ENCODE data around the gene URGCP. TPM values are rescaled to one million over a fixed set of nuclear protein-coding genes. Genes with fewer than 3 reads are reported as not detected.

URGCP gene
- total and polyA plus RNA-seq, 10 of the 15 experiments (the other 5 are each of a cell fraction or from before 2014, with no cell fraction given), result 2.0 to 29.7 (median 17.5) TPM

DNA sequence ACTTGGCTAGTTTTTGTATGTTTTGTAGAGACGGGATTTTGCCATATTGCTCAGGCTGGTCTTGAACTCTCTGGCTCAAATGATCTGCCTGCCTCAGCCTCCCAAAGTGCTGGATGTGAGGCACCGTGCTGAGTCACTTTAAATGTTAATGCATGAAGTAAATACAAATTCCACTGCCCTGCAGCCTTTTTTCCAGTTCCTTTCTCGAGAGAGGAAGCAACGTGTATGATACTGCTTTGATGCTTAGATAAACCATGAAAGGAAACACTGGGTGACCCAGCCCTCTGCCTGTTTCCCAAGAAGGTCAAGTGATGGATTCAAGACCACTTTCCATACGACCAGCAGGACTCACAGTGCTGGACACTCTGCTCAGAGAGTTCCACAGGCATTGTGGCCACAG lies 25.8 kb downstream of the URGCP start:
- H3K36me3 ChIP-seq (ENCODE audit: control insufficient read depth in 2 of 2, insufficient read depth in 2 of 2, low read length in 1 of 2), result peaks cover 29 to 33% of the 10 kb centered on the region in 2 experiments
- ATAC-seq, result no peak
- DNase-seq (ENCODE audit: low read depth, low spot score), result no peak
- H3K4me3 ChIP-seq, result no peak overlapping the region
- H3K9ac ChIP-seq (ENCODE audit: control insufficient read depth, insufficient read depth, low read length), result no peak overlapping the region
- BruUV-seq (replicated peaks), result no TSS peak
- H3K27me3 ChIP-seq (replicated peaks in 1 of 2; ENCODE audit: control insufficient read depth in 2 of 2, insufficient read depth in 2 of 2, low read length in 1 of 2), result no peaks in the 10 kb centered on the region
- no peak overlapping the region for H2AFZ ChIP-seq (ENCODE audit: control insufficient read depth, low read depth, low read length)
- FAIRE-seq, result no peak
- intact Hi-C loops (cut with micrococcal nuclease; ENCODE audit: unreplicated experiment), result loop anchor here (2.0 kb wide), 1 partner anchor 16 kb away; no protein-coding TSS in a partner anchor
- RAD21 ChIA-PET (ENCODE audit: unreplicated experiment), result no interaction called here
- in situ Hi-C loops (cut with MboI), result no loop called here
- H3K27ac ChIP-seq (ENCODE audit: control insufficient read depth, insufficient read depth), result no peak overlapping the region
- CTCF ChIA-PET, result interaction anchor here (0.8 kb wide), 1 partner anchor 14 kb away, joined by 3 read pairs; no protein-coding TSS in a partner anchor
- SMC1A ChIA-PET (ENCODE audit: uncharacterized antibody, unreplicated experiment), result no interaction called here
- H3K4me2 ChIP-seq (ENCODE audit: control insufficient read depth, insufficient read depth), result no peak overlapping the region
- H4K20me1 ChIP-seq (ENCODE audit: control insufficient read depth, insufficient read depth), result no peaks in the 10 kb centered on the region
- POLR2A ChIA-PET, result no interaction called here
- H3K9me3 ChIP-seq (replicated peaks; ENCODE audit: control insufficient read depth, insufficient read depth, low read length), result no peaks in the 10 kb centered on the region
- WGBS (ENCODE audit: insufficient coverage, insufficient replicate concordance, low lambda C conversion rate, missing lambda C conversion rate), result 93% methylated on average over 5 of the region's 5 CpGs
- no peaks in the 10 kb centered on the region for H3K79me2 ChIP-seq (ENCODE audit: control insufficient read depth, insufficient read depth, low read length)
- H3K4me1 ChIP-seq (ENCODE audit: control insufficient read depth, insufficient read depth, low read length), result no peaks in the 10 kb centered on the region
- TF ChIP-seq, protein P1, sequence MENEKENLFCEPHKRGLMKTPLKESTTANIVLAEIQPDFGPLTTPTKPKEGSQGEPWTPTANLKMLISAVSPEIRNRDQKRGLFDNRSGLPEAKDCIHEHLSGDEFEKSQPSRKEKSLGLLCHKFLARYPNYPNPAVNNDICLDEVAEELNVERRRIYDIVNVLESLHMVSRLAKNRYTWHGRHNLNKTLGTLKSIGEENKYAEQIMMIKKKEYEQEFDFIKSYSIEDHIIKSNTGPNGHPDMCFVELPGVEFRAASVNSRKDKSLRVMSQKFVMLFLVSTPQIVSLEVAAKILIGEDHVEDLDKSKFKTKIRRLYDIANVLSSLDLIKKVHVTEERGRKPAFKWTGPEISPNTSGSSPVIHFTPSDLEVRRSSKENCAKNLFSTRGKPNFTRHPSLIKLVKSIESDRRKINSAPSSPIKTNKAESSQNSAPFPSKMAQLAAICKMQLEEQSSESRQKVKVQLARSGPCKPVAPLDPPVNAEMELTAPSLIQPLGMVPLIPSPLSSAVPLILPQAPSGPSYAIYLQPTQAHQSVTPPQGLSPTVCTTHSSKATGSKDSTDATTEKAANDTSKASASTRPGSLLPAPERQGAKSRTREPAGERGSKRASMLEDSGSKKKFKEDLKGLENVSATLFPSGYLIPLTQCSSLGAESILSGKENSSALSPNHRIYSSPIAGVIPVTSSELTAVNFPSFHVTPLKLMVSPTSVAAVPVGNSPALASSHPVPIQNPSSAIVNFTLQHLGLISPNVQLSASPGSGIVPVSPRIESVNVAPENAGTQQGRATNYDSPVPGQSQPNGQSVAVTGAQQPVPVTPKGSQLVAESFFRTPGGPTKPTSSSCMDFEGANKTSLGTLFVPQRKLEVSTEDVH (IDR thresholded peaks at IDR 0.05; ENCODE audit: low read depth, partially characterized antibody), result no peak
- TF ChIP-seq RB1 (IDR thresholded peaks at IDR 0.05; ENCODE audit: borderline replicate concordance), result no peak
- TF ChIP-seq, protein P2, sequence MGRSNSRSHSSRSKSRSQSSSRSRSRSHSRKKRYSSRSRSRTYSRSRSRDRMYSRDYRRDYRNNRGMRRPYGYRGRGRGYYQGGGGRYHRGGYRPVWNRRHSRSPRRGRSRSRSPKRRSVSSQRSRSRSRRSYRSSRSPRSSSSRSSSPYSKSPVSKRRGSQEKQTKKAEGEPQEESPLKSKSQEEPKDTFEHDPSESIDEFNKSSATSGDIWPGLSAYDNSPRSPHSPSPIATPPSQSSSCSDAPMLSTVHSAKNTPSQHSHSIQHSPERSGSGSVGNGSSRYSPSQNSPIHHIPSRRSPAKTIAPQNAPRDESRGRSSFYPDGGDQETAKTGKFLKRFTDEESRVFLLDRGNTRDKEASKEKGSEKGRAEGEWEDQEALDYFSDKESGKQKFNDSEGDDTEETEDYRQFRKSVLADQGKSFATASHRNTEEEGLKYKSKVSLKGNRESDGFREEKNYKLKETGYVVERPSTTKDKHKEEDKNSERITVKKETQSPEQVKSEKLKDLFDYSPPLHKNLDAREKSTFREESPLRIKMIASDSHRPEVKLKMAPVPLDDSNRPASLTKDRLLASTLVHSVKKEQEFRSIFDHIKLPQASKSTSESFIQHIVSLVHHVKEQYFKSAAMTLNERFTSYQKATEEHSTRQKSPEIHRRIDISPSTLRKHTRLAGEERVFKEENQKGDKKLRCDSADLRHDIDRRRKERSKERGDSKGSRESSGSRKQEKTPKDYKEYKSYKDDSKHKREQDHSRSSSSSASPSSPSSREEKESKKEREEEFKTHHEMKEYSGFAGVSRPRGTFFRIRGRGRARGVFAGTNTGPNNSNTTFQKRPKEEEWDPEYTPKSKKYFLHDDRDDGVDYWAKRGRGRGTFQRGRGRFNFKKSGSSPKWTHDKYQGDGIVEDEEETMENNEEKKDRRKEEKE (IDR thresholded peaks at IDR 0.05), result no peak
- TF ChIP-seq SREBF1 (IDR thresholded peaks at IDR 0.05; ENCODE audit: low read length), result no peak
- TF ChIP-seq MYB (IDR thresholded peaks at IDR 0.05; ENCODE audit: borderline replicate concordance, low read depth, low read length), result no peak
- TF ChIP-seq, protein P3, sequence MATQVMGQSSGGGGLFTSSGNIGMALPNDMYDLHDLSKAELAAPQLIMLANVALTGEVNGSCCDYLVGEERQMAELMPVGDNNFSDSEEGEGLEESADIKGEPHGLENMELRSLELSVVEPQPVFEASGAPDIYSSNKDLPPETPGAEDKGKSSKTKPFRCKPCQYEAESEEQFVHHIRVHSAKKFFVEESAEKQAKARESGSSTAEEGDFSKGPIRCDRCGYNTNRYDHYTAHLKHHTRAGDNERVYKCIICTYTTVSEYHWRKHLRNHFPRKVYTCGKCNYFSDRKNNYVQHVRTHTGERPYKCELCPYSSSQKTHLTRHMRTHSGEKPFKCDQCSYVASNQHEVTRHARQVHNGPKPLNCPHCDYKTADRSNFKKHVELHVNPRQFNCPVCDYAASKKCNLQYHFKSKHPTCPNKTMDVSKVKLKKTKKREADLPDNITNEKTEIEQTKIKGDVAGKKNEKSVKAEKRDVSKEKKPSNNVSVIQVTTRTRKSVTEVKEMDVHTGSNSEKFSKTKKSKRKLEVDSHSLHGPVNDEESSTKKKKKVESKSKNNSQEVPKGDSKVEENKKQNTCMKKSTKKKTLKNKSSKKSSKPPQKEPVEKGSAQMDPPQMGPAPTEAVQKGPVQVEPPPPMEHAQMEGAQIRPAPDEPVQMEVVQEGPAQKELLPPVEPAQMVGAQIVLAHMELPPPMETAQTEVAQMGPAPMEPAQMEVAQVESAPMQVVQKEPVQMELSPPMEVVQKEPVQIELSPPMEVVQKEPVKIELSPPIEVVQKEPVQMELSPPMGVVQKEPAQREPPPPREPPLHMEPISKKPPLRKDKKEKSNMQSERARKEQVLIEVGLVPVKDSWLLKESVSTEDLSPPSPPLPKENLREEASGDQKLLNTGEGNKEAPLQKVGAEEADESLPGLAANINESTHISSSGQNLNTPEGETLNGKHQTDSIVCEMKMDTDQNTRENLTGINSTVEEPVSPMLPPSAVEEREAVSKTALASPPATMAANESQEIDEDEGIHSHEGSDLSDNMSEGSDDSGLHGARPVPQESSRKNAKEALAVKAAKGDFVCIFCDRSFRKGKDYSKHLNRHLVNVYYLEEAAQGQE (IDR thresholded peaks at IDR 0.05; ENCODE audit: low read depth, low read length), result no peak
- no peak for TF ChIP-seq STAT1 (conservative IDR thresholded peaks at IDR 0.05)
- no peak for TF ChIP-seq MTA2 (IDR thresholded peaks at IDR 0.05; ENCODE audit: low read depth)
- no peak for TF ChIP-seq POU2F2 (IDR thresholded peaks at IDR 0.05; ENCODE audit: borderline replicate concordance, low read depth, low read length)
- TF ChIP-seq, protein P4, sequence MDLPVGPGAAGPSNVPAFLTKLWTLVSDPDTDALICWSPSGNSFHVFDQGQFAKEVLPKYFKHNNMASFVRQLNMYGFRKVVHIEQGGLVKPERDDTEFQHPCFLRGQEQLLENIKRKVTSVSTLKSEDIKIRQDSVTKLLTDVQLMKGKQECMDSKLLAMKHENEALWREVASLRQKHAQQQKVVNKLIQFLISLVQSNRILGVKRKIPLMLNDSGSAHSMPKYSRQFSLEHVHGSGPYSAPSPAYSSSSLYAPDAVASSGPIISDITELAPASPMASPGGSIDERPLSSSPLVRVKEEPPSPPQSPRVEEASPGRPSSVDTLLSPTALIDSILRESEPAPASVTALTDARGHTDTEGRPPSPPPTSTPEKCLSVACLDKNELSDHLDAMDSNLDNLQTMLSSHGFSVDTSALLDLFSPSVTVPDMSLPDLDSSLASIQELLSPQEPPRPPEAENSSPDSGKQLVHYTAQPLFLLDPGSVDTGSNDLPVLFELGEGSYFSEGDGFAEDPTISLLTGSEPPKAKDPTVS (IDR thresholded peaks at IDR 0.05; ENCODE audit: low read depth, low read length), result no peak
- TF ChIP-seq, protein P5, sequence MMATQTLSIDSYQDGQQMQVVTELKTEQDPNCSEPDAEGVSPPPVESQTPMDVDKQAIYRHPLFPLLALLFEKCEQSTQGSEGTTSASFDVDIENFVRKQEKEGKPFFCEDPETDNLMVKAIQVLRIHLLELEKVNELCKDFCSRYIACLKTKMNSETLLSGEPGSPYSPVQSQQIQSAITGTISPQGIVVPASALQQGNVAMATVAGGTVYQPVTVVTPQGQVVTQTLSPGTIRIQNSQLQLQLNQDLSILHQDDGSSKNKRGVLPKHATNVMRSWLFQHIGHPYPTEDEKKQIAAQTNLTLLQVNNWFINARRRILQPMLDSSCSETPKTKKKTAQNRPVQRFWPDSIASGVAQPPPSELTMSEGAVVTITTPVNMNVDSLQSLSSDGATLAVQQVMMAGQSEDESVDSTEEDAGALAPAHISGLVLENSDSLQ (IDR thresholded peaks at IDR 0.05), result no peak
- no peak for TF ChIP-seq SIX5 (IDR thresholded peaks at IDR 0.05; ENCODE audit: low read depth, low read length, severe bottlenecking)
- TF ChIP-seq RCOR1 (conservative IDR thresholded peaks at IDR 0.05; ENCODE audit: low read depth, low read length), result no peak
